Stimulated activated CD8-positive, alpha-beta memory T cell treated with anti-CD3 and anti-CD28 coated beads, Interleukin-2, amount 100 ng/mL, for 1 hour (primary cell): ENCODE results near the gene PRR20D.
"Not testable (repeated sequence)": the region's sequence is repeated elsewhere in the genome, so short reads cannot be mapped to it uniquely, and the experiment has no call there.

Experiments used
- DNase-seq, 2 donors: peaks; one replicate each; pipeline ENCODE4 v3.0.0-alpha.2; 2020; ENCODE audit warnings: low read depth in 2 of 2

Gene PRR20D

GRCh38 chr13:57160332-57160731 is at the start of gene PRR20D:
Gene PRR20D (plus strand): TSS chr13:57160632. CDS start chr13:57161019, 387 bp downstream.
- not testable (repeated sequence) for DNase-seq

DNA sequence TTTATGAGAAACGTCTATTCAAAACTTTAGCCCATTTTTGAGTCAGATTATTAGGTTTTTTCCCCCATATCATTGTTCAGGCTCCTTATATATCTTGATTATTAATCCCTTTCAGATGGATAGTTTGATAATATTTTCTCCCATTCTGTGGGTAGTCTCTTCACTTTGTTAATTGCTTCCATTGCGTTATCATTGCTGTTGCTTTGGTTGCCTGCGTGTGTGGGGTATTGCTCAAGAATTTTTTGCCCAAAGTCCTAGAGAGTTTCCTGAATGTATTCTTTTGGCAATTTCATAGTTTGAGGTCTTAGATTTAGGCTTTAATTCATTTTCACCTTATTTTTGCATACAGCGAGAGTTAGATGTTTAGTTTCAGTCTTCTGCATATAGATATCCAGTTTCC is 45.5 kb upstream of the PRR20D start:
- no peak for DNase-seq

- no peak for DNase-seq
These were observed 36.8 kb upstream of the PRR20D start for GRCh38 chr13:57123681-57124080.

DNA sequence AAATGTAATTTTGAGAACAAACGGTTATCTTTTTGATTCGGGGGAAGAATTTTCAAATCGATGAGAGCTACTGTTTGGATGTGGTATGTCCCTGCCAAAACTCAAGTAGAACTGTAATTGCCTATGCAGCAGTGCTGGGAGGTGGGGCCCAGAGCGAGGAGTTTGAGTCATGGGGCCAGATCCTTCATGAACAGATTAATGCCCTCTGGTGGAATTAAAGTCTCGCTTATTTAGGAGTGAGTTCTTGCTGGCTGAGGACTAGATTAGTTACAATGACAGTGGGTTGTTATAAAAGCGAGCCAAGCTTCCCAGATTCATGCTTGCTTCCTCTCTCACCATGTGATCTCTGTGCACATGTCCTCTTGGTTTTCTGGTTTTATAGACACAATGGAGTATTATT is 31.5 kb upstream of the PRR20D start:
- no peak for DNase-seq

- no peak for DNase-seq
These were observed 24.3 kb upstream of the PRR20D start for GRCh38 chr13:57136093-57136492.

DNA sequence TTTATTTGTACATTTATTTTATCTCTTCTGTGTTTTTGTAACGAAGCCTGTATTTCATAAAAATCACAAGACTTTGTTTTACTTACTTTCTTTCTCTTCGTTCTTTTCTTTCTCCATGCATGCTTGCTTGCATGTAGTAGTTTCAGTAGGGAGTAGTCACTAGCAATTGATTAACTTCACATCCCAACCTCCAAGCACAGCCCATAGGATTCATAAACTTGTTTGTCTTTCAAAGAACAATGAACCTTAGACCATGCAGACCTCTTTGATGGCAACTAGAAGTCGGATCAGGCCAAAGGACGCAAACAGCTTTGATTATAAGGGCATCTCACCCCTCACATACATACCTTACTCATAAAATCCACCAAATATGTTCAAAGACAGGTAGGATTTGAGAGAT is 22.8 kb upstream of the PRR20D start:
- no peak for DNase-seq

DNA sequence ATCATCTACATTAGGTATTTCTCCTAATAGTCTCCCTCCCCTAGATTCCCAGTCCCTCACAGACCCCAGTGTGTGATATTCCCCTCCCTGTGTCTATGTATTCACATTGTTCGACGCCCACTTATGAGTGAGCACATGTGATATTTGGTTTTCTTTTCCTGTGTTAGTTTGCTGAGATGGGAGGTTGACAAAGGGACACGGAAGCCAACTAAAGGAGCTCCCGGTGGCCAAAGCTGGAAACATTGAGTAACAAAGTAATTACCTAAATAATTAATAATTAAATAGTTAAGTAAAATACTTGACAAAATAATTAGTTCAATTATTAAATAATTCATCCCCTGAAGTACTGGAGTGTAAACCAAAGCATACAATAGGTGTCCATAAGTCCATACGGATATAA is 21.4 kb upstream of the PRR20D start:
- DNase-seq = no peak

DNA sequence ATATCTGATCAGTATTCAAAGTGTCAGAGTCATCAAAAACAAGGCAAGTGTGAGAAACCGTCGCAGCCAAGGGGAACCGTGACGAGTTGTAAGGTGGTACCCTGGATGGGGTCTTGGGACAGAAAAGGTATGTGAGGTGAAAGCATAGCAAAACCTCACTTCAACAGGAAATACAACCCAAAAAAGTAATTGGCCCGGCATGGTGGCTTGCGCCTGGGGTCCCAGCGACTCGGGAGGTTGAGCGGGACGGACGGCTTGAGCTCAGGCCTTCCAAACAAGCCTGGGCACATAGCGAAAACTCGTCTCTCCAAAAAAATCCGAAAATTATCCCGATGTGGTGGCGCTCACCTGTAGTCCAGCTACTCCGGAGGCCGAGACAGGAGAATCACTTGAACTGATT is 20.7 kb upstream of the PRR20D start:
- DNase-seq = not testable (repeated sequence)

DNA sequence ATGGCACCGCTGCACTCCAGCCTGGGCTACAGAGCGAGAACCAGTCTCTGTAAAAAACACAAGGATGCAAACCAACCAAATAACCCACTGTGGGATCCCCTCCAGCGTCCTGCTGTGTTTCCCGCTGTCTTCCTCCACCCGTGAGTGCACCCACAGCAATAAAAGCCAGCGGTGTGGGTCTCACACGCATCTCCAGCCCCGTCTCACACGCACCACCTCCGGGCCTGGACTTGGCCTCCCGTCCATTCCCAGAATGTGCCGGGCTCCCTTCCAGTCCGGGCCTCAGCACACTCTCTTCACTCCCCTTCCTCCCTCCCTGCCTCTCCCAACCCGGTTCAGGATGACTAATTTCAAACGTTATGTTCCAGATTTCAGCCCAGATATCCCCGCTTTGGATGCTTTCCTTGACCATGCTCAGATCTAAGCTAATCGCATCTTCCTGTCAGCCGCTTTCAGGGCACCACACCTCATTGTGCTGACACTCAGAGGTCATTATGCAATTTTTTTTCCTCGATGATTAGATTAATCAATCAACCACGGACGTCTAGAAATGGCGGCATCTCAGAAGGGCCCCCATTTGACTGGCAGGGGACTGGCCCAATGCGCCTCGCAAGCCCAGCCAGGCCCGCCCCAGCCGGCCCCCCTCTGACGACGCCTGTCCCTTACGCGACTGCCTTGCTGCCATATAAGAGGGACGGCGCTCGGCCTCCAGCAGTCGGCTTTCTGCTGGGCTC is 20.0 kb upstream of the PRR20D start, which contains the start of gene PRR20A:
TSS of gene PRR20A (plus strand) at position 684 of the 734 bp plus-strand sequence. CDS start 387 bp downstream, outside the sequence.
- DNase-seq = not testable (repeated sequence)

GRCh38 chr13:57147188-57147587 is 13.2 kb upstream of the PRR20D start, which contains the start of gene PRR20B:
Gene PRR20B (plus strand): TSS chr13:57147488. CDS start chr13:57147875, 387 bp downstream.
- not testable (repeated sequence) for DNase-seq

- DNase-seq = not testable (repeated sequence)
These were observed 12.3 kb upstream of the PRR20D start for GRCh38 chr13:57148106-57148505.

DNA sequence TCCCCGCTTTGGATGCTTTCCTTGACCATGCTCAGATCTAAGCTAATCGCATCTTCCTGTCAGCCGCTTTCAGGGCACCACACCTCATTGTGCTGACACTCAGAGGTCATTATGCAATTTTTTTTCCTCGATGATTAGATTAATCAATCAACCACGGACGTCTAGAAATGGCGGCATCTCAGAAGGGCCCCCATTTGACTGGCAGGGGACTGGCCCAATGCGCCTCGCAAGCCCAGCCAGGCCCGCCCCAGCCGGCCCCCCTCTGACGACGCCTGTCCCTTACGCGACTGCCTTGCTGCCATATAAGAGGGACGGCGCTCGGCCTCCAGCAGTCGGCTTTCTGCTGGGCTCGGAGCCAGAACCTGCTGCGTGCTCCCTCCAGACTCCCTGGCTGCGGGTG is 6.7 kb upstream of the PRR20D start, which contains the start of gene PRR20C:
TSS of gene PRR20C (plus strand) at position 301 of the 400 bp plus-strand sequence. CDS start 387 bp downstream, outside the sequence.
- not testable (repeated sequence) for DNase-seq

DNA sequence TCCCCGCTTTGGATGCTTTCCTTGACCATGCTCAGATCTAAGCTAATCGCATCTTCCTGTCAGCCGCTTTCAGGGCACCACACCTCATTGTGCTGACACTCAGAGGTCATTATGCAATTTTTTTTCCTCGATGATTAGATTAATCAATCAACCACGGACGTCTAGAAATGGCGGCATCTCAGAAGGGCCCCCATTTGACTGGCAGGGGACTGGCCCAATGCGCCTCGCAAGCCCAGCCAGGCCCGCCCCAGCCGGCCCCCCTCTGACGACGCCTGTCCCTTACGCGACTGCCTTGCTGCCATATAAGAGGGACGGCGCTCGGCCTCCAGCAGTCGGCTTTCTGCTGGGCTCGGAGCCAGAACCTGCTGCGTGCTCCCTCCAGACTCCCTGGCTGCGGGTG is 6.5 kb downstream of the PRR20D start, which contains the start of gene PRR20E:
TSS of gene PRR20E (plus strand) at position 301 of the 400 bp plus-strand sequence. CDS start 387 bp downstream, outside the sequence.
- DNase-seq = not testable (repeated sequence)

DNA sequence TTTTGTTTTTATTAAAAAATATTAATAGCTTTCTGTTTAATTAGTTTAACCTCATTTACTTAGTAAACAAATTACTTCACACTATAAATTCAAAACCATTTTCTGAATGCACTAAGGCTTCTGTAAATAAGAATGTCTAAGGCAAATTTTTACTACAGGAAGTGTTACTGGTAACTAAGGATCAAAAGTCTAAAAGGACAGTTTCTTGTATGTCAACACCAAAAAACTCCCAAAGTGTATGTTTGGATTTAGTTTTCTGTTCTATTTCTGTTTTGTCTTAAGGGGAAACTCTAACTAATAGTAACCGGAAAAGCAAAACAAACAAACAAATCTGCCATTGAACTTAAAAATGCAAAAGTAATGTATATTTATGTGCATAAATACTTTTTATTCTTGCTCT is 31.2 kb downstream of the PRR20D start:
- DNase-seq = no peak

GRCh38 chr13:57212989-57213388 is 52.6 kb downstream of the PRR20D start:
- DNase-seq = no peak
